Astrocyte (in vitro differentiated cells and primary cell): ENCODE measurements around the gene UTP4. TPM values are rescaled to one million over a fixed set of nuclear protein-coding genes. Genes with fewer than 3 reads are reported as not detected.

ENCODE experiments used
- DNase-seq: peaks from one replicate; pipeline ENCODE4 v3.0.0-alpha.2; 2010; ENCODE audit warnings: low read depth
- FAIRE-seq: peaks from 2 replicates; lab custom pipeline; 2011; peaks lifted over from hg19 to GRCh38; lab: Jason Lieb, UNC
- H2AFZ ChIP-seq: 2 replicates; pipeline ENCODE4 v1.6.0; 2012; ENCODE audit warnings: low read depth, low read length, inconsistent platforms
- H3K27ac ChIP-seq: 2 replicates; pipeline ENCODE4 v1.5.1; 2011; ENCODE audit warnings: low read depth, low read length, inconsistent platforms
- H3K27me3 ChIP-seq: 2 replicates; pipeline ENCODE4 v1.6.0; 2011; ENCODE audit warnings: low read length, inconsistent platforms; ENCODE audit not compliant: insufficient read depth
- H3K36me3 ChIP-seq: 2 replicates; pipeline ENCODE4 v1.5.1; 2011; ENCODE audit warnings: low read length, inconsistent platforms; ENCODE audit not compliant: insufficient read depth
- H3K4me1 ChIP-seq: 2 replicates; pipeline ENCODE4 v1.5.1; 2011; ENCODE audit warnings: low read length, inconsistent platforms; ENCODE audit not compliant: insufficient read depth
- H3K4me2 ChIP-seq: 2 replicates; pipeline ENCODE4 v1.6.0; 2012; ENCODE audit warnings: low read length, inconsistent platforms
- H3K4me3 ChIP-seq: 2 replicates; pipeline ENCODE4 v1.5.1; 2011; ENCODE audit warnings: low read depth, mild to moderate bottlenecking, low read length, inconsistent platforms; ENCODE audit not compliant: insufficient read depth
- H3K79me2 ChIP-seq: 2 replicates; pipeline ENCODE4 v1.6.0; 2012; ENCODE audit warnings: mild to moderate bottlenecking, low read length, inconsistent platforms; ENCODE audit not compliant: insufficient read depth
- H3K9ac ChIP-seq: 2 replicates; pipeline ENCODE4 v1.6.0; 2012; ENCODE audit warnings: mild to moderate bottlenecking, low read length, inconsistent platforms
- H3K9me3 ChIP-seq: 2 replicates; pipeline ENCODE4 v1.5.1; 2012; ENCODE audit warnings: low read depth, mild to moderate bottlenecking, low read length, inconsistent platforms; ENCODE audit not compliant: insufficient read depth
- H4K20me1 ChIP-seq: 2 replicates; pipeline ENCODE4 v1.6.0; 2012; ENCODE audit warnings: low read length, inconsistent platforms; ENCODE audit not compliant: insufficient read depth
- H3K27ac Mint-ChIP-seq: one replicate; pipeline ENCODE4 v1.8.0; 2021; ENCODE audit warnings: mild to moderate bottlenecking, mixed read lengths; ENCODE audit not compliant: unreplicated experiment
- H3K27me3 Mint-ChIP-seq: one replicate; pipeline ENCODE4 v1.8.0; 2021; ENCODE audit warnings: low read depth, mixed read lengths; ENCODE audit not compliant: unreplicated experiment
- H3K36me3 Mint-ChIP-seq: one replicate; pipeline ENCODE4 v1.8.0; 2021; ENCODE audit warnings: low read depth, mixed read lengths; ENCODE audit not compliant: unreplicated experiment
- H3K4me1 Mint-ChIP-seq: one replicate; pipeline ENCODE4 v1.8.0; 2021; ENCODE audit warnings: low read depth, mixed read lengths; ENCODE audit not compliant: unreplicated experiment
- H3K4me3 Mint-ChIP-seq: one replicate; pipeline ENCODE4 v1.8.0; 2021; ENCODE audit warnings: mild to moderate bottlenecking, moderate library complexity, mixed read lengths; ENCODE audit not compliant: unreplicated experiment
- H3K9me3 Mint-ChIP-seq: one replicate; pipeline ENCODE4 v1.8.0; 2021; ENCODE audit warnings: mild to moderate bottlenecking, mixed read lengths; ENCODE audit not compliant: unreplicated experiment
- EZH2 ChIP-seq: IDR thresholded peaks from 2 replicates; pipeline ENCODE4 v1.6.1; 2012; ENCODE audit warnings: mild to moderate bottlenecking, low read length, inconsistent platforms; ENCODE audit not compliant: insufficient read depth
- total RNA-seq: library from RNA; stranded (reverse); gene quantifications from 2 replicates; pipeline ENCODE4 v1.2.1, GENCODE V29; 2021
- TF ChIP-seq, protein P1 (sequence below): IDR thresholded peaks from 2 replicates; pipeline ENCODE4 v1.5.1; 2011; ENCODE audit warnings: low read depth, mild to moderate bottlenecking, inconsistent platforms, low read length, moderate library complexity; ENCODE audit not compliant: insufficient read depth

The UTP4 gene
- total RNA-seq, 1 donor from 2014 or later, result 69.4 TPM

DNA sequence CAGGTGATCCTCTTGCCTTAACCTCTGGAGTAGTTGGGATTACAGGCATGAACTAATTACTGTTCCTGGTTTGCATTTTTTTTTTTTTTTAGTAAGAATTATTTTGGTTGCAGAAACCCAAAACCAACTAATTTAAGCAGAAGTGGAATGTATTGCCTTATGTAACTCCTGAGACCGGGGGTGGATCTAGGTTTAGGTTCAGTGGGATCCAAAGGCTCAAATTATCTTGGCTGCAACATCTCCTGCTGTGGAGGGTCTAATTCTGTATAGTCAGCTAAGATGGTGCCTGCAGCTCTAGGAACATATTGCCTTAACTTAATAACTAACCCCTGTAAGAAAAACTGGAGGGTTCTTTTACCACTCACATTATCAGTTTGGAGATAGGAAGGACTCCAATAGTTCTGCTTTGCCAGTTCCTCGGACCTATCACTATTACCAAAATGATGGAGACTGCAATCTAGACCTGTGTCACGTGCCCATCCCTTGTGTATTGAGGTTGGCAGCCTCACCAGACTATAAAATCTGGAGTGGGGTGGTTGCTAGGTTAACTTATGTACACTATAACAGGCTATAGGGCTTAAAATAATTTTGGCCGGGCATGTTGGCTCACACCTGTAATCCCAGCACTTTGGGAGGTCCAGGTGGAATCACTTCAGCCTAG, 63.0 kb downstream of the UTP4 start:
- no peak overlapping the region for H3K27ac ChIP-seq
- H3K27me3 ChIP-seq, result no peaks in the 10 kb centered on the region
- H3K79me2 ChIP-seq, result peaks cover 98% of the 10 kb centered on the region
- no peak overlapping the region for H3K4me2 ChIP-seq
- H3K4me3 ChIP-seq, result no peak overlapping the region
- H3K9ac ChIP-seq, result no peak overlapping the region
- Mint-ChIP-seq H3K4me1 (peaks cover 13% of the 10 kb centered on the region), H3K9me3 (no peaks in the 10 kb centered on the region), H3K27ac (no peak overlapping the region), H3K36me3 (peaks cover 4% of the 10 kb centered on the region), H3K4me3 (no peak overlapping the region), H3K27me3 (no peaks in the 10 kb centered on the region)
- FAIRE-seq, result no peak
- no peak for TF ChIP-seq EZH2
- TF ChIP-seq, protein P1, sequence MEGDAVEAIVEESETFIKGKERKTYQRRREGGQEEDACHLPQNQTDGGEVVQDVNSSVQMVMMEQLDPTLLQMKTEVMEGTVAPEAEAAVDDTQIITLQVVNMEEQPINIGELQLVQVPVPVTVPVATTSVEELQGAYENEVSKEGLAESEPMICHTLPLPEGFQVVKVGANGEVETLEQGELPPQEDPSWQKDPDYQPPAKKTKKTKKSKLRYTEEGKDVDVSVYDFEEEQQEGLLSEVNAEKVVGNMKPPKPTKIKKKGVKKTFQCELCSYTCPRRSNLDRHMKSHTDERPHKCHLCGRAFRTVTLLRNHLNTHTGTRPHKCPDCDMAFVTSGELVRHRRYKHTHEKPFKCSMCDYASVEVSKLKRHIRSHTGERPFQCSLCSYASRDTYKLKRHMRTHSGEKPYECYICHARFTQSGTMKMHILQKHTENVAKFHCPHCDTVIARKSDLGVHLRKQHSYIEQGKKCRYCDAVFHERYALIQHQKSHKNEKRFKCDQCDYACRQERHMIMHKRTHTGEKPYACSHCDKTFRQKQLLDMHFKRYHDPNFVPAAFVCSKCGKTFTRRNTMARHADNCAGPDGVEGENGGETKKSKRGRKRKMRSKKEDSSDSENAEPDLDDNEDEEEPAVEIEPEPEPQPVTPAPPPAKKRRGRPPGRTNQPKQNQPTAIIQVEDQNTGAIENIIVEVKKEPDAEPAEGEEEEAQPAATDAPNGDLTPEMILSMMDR, result no peak
- no peaks in the 10 kb centered on the region for H3K36me3 ChIP-seq
- H4K20me1 ChIP-seq, result peaks cover 78% of the 10 kb centered on the region
- no peaks in the 10 kb centered on the region for H3K9me3 ChIP-seq
- no peak overlapping the region for H2AFZ ChIP-seq
- peaks cover 14% of the 10 kb centered on the region for H3K4me1 ChIP-seq
- no peak for DNase-seq

DNA sequence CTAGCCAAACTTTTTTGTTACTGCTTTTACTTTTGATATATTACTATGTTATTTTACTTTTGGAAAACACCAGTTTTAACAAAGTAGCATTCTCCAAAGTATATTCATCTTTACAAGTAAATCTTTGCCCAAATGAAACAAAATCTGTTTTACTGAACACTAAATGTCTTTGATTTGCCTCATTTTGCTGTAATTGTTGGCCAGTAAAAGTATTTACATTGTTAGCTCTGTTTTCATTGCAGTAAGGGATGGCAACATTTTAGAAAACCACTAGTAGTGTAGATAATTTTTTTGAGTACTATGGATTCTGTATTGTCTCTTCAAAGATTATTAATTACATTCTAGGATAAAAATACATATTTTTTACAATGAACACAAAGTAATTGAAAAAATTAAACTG, 65.1 kb downstream of the UTP4 start:
- Mint-ChIP-seq H3K9me3 (no peaks in the 10 kb centered on the region), H3K4me3 (no peak overlapping the region), H3K27me3 (no peaks in the 10 kb centered on the region), H3K27ac (no peak overlapping the region), H3K4me1 (peaks cover 9% of the 10 kb centered on the region), H3K36me3 (no peaks in the 10 kb centered on the region)
- H3K27ac ChIP-seq, result no peak overlapping the region
- peaks cover 99% of the 10 kb centered on the region for H3K79me2 ChIP-seq
- no peak overlapping the region for H2AFZ ChIP-seq
- peaks cover 8% of the 10 kb centered on the region for H3K4me1 ChIP-seq
- H3K36me3 ChIP-seq, result no peaks in the 10 kb centered on the region
- H3K4me3 ChIP-seq, result no peak overlapping the region
- FAIRE-seq, result no peak
- no peaks in the 10 kb centered on the region for H3K9me3 ChIP-seq
- H3K4me2 ChIP-seq, result no peak overlapping the region
- no peak overlapping the region for H3K9ac ChIP-seq
- TF ChIP-seq, protein P1, result no peak
- TF ChIP-seq EZH2, result no peak
- H4K20me1 ChIP-seq, result peaks cover 77% of the 10 kb centered on the region
- no peaks in the 10 kb centered on the region for H3K27me3 ChIP-seq
- DNase-seq, result no peak

DNA sequence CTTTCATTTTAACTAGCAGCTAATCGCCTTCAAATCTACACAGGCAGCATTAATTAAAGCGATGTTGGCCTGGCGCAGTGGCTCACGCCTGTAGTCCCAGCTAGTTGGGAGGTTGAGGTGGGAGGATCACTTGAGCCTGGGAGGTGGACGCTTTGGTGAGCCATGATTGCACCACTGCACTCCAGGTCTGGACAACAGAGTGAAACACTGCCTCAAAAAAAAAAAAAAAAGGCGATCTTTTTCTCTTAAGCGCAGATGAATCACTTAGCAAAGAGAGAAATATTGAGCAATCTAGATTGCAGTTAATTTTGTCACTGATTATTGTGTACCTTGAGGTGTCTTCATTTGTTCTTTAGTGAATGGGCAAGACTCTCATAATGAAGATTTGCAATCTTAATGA, 66.9 kb downstream of the UTP4 start:
- no peak overlapping the region for H3K27ac ChIP-seq
- Mint-ChIP-seq H3K4me1 (peaks cover 12% of the 10 kb centered on the region), H3K36me3 (no peaks in the 10 kb centered on the region), H3K4me3 (no peak overlapping the region), H3K9me3 (no peaks in the 10 kb centered on the region), H3K27ac (no peak overlapping the region), H3K27me3 (no peaks in the 10 kb centered on the region)
- FAIRE-seq, result no peak
- H3K79me2 ChIP-seq, result peaks cover 99% of the 10 kb centered on the region
- no peaks in the 10 kb centered on the region for H3K27me3 ChIP-seq
- no peak for TF ChIP-seq EZH2
- TF ChIP-seq, protein P1, result no peak
- H4K20me1 ChIP-seq, result peaks cover 76% of the 10 kb centered on the region
- no peaks in the 10 kb centered on the region for H3K36me3 ChIP-seq
- no peak overlapping the region for H3K9ac ChIP-seq
- no peak overlapping the region for H3K4me3 ChIP-seq
- DNase-seq, result peak; percentile 77
- H3K4me1 ChIP-seq, result no peaks in the 10 kb centered on the region
- no peak overlapping the region for H3K4me2 ChIP-seq
- no peak overlapping the region for H2AFZ ChIP-seq
- H3K9me3 ChIP-seq, result no peaks in the 10 kb centered on the region
